ENCODE results near the gene GPATCH2.
"Not testable (repeated sequence)": the region's sequence is repeated elsewhere in the genome, so short reads cannot be mapped to it uniquely, and the experiment has no call there.

The GPATCH2 gene

GRCh38 chr1:217417363-217417762, 213.5 kb downstream of the GPATCH2 start:
- Histone ChIP-seq H3K27me3 (ENCODE audit: insufficient read depth, low read length) (no peaks in the 10 kb centered on the region), H3K4me3 (ENCODE audit: low read depth, low read length) (no peak overlapping the region), H3K79me2 (ENCODE audit: control insufficient read depth, insufficient read depth, low read length, unreplicated experiment) (no peaks in the 10 kb centered on the region), H3K36me3 (ENCODE audit: insufficient read depth, low read length) (no peaks in the 10 kb centered on the region), H3K27ac (ENCODE audit: low read depth, low read length) (no peak overlapping the region), H2AFZ (ENCODE audit: low read length, unreplicated experiment) (no peak overlapping the region), H3K4me1 (ENCODE audit: control insufficient read depth, insufficient read depth, low read length, unreplicated experiment) (no peaks in the 10 kb centered on the region)

GRCh38 chr1:217407534-217408001, 223.3 kb downstream of the GPATCH2 start:
- Histone ChIP-seq H2AFZ (ENCODE audit: low read length, unreplicated experiment) (peak overlapping the region; percentile 32), H3K36me3 (ENCODE audit: insufficient read depth, low read length) (no peaks in the 10 kb centered on the region), H3K27me3 (ENCODE audit: insufficient read depth, low read length) (no peaks in the 10 kb centered on the region), H3K79me2 (ENCODE audit: control insufficient read depth, insufficient read depth, low read length, unreplicated experiment) (no peaks in the 10 kb centered on the region), H3K4me1 (ENCODE audit: control insufficient read depth, insufficient read depth, low read length, unreplicated experiment) (no peaks in the 10 kb centered on the region), H3K27ac (ENCODE audit: low read depth, low read length) (no peak overlapping the region), H3K4me3 (ENCODE audit: low read depth, low read length) (no peak overlapping the region)

GRCh38 chr1:217403026-217403720, 227.7 kb downstream of the GPATCH2 start:
- no peaks in the 10 kb centered on the region for H3K27me3 ChIP-seq (ENCODE audit: insufficient read depth, low read length)
- no peak overlapping the region for H3K4me3 ChIP-seq (ENCODE audit: low read depth, low read length)
- H3K27ac ChIP-seq (ENCODE audit: low read depth, low read length): no peak overlapping the region
- H3K4me1 ChIP-seq (ENCODE audit: control insufficient read depth, insufficient read depth, low read length, unreplicated experiment): no peaks in the 10 kb centered on the region
- H3K36me3 ChIP-seq (ENCODE audit: insufficient read depth, low read length): no peaks in the 10 kb centered on the region
- H3K79me2 ChIP-seq (ENCODE audit: control insufficient read depth, insufficient read depth, low read length, unreplicated experiment): no peaks in the 10 kb centered on the region
- H2AFZ ChIP-seq (ENCODE audit: low read length, unreplicated experiment): no peak overlapping the region

DNA sequence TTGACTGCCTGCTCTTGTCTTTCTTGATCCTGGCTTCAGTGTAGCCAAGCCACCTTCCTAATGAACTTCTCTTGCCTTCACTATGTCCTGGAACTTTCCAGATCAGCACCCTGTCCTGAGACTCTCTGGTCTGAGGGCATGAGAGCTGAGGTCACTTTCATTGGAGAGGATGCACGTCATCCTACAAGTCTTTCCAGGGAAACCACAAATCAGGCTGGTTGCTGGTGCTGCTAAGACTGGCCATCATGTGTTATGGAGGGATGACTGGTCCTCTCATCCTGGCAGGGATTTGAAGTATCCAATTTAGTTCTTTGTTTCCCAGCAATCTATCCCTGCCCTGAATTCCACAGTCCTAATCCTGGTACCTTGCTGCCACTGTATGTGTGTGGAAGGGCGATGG, 228.6 kb downstream of the GPATCH2 start:
- Histone ChIP-seq H3K36me3 (ENCODE audit: insufficient read depth, low read length) (no peaks in the 10 kb centered on the region), H3K4me1 (ENCODE audit: control insufficient read depth, insufficient read depth, low read length, unreplicated experiment) (no peaks in the 10 kb centered on the region), H3K27me3 (ENCODE audit: insufficient read depth, low read length) (no peaks in the 10 kb centered on the region), H3K27ac (ENCODE audit: low read depth, low read length) (no peak overlapping the region), H2AFZ (ENCODE audit: low read length, unreplicated experiment) (no peak overlapping the region), H3K4me3 (ENCODE audit: low read depth, low read length) (no peak overlapping the region), H3K79me2 (ENCODE audit: control insufficient read depth, insufficient read depth, low read length, unreplicated experiment) (no peaks in the 10 kb centered on the region)

- no peaks in the 10 kb centered on the region for H3K79me2 ChIP-seq (ENCODE audit: control insufficient read depth, insufficient read depth, low read length, unreplicated experiment)
- H3K4me3 ChIP-seq (ENCODE audit: low read depth, low read length): no peak overlapping the region
- no peaks in the 10 kb centered on the region for H3K36me3 ChIP-seq (ENCODE audit: insufficient read depth, low read length)
- H3K27ac ChIP-seq (ENCODE audit: low read depth, low read length): no peak overlapping the region
- no peak overlapping the region for H2AFZ ChIP-seq (ENCODE audit: low read length, unreplicated experiment)
- no peaks in the 10 kb centered on the region for H3K4me1 ChIP-seq (ENCODE audit: control insufficient read depth, insufficient read depth, low read length, unreplicated experiment)
- peaks cover 4% of the 10 kb centered on the region; the same call in 1 of the 2 replicates for H3K27me3 ChIP-seq (ENCODE audit: insufficient read depth, low read length)
These were observed 237.0 kb downstream of the GPATCH2 start for GRCh38 chr1:217393896-217394295.

DNA sequence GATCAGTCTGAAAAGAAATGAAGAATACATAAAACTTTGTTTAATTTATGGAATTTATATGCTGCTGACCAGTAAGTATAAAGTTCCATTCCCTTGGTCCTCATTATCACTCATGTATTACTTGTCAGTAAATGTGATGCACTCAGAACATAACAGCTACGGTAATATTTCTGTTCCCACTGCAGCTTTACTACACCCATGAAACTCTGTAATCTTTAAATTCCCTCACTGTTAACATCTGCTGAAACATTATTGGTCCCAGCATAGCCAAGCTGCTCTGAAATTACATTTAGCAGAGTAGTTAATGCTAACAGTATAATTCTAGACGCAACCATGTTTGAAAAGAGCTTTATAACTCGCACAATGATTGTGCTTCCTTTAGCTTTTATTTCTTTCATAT, 238.4 kb downstream of the GPATCH2 start:
- Histone ChIP-seq H3K79me2 (ENCODE audit: control insufficient read depth, insufficient read depth, low read length, unreplicated experiment) (no peaks in the 10 kb centered on the region), H2AFZ (ENCODE audit: low read length, unreplicated experiment) (no peak overlapping the region), H3K36me3 (ENCODE audit: insufficient read depth, low read length) (no peaks in the 10 kb centered on the region), H3K27ac (ENCODE audit: low read depth, low read length) (no peak overlapping the region), H3K4me3 (ENCODE audit: low read depth, low read length) (no peak overlapping the region), H3K4me1 (ENCODE audit: control insufficient read depth, insufficient read depth, low read length, unreplicated experiment) (no peaks in the 10 kb centered on the region), H3K27me3 (ENCODE audit: insufficient read depth, low read length) (peaks cover 4% of the 10 kb centered on the region; the same call in 1 of the 2 replicates)

DNA sequence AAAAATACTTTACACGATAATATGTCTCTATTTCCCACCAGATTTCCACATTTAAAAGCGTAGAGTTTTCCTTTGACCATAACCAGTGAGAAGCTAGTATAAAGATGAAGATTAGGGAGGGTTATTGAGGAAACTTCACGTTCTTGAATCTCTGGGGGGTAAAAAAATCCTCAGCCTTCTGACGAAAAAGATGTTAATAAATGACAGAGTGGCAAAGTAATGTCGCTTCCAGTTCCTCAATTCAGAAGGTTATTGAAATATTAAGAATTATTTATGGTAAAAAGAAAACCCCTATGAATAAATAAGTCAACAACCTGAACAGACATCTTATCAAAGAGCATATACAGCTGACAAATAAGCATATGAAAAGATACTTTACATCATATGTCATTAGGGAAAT, 241.0 kb downstream of the GPATCH2 start:
- H3K79me2 ChIP-seq (ENCODE audit: control insufficient read depth, insufficient read depth, low read length, unreplicated experiment): no peaks in the 10 kb centered on the region
- no peaks in the 10 kb centered on the region for H3K36me3 ChIP-seq (ENCODE audit: insufficient read depth, low read length)
- no peaks in the 10 kb centered on the region for H3K4me1 ChIP-seq (ENCODE audit: control insufficient read depth, insufficient read depth, low read length, unreplicated experiment)
- H3K4me3 ChIP-seq (ENCODE audit: low read depth, low read length): no peak overlapping the region
- peaks cover 4% of the 10 kb centered on the region; the same call in 1 of the 2 replicates for H3K27me3 ChIP-seq (ENCODE audit: insufficient read depth, low read length)
- no peak overlapping the region for H3K27ac ChIP-seq (ENCODE audit: low read depth, low read length)
- no peak overlapping the region for H2AFZ ChIP-seq (ENCODE audit: low read length, unreplicated experiment)

GRCh38 chr1:217388522-217389065, 242.3 kb downstream of the GPATCH2 start:
- H3K27ac ChIP-seq (ENCODE audit: low read depth, low read length): no peak overlapping the region

GRCh38 chr1:217381773-217382172, 249.1 kb downstream of the GPATCH2 start:
- H3K27me3 ChIP-seq (ENCODE audit: insufficient read depth, low read length); H3K27ac ChIP-seq (ENCODE audit: low read depth, low read length); H3K36me3 ChIP-seq (ENCODE audit: insufficient read depth, low read length); H3K4me3 ChIP-seq (ENCODE audit: low read depth, low read length); H2AFZ ChIP-seq (ENCODE audit: low read length, unreplicated experiment); H3K4me1 ChIP-seq (ENCODE audit: control insufficient read depth, insufficient read depth, low read length, unreplicated experiment); H3K79me2 ChIP-seq (ENCODE audit: control insufficient read depth, insufficient read depth, low read length, unreplicated experiment): not testable (repeated sequence)

More at GRCh38 chr1:217388522-217389065, 242.3 kb downstream of the GPATCH2 start:
- H3K79me2 ChIP-seq (ENCODE audit: control insufficient read depth, insufficient read depth, low read length, unreplicated experiment): no peaks in the 10 kb centered on the region
- H3K27me3 ChIP-seq (ENCODE audit: insufficient read depth, low read length): peaks cover 4% of the 10 kb centered on the region; the same call in 1 of the 2 replicates
- no peaks in the 10 kb centered on the region for H3K36me3 ChIP-seq (ENCODE audit: insufficient read depth, low read length)
- no peak overlapping the region for H3K4me3 ChIP-seq (ENCODE audit: low read depth, low read length)
- no peaks in the 10 kb centered on the region for H3K4me1 ChIP-seq (ENCODE audit: control insufficient read depth, insufficient read depth, low read length, unreplicated experiment)
- H2AFZ ChIP-seq (ENCODE audit: low read length, unreplicated experiment): no peak overlapping the region

- H3K36me3 ChIP-seq (ENCODE audit: insufficient read depth, low read length); H2AFZ ChIP-seq (ENCODE audit: low read length, unreplicated experiment); H3K79me2 ChIP-seq (ENCODE audit: control insufficient read depth, insufficient read depth, low read length, unreplicated experiment); H3K27ac ChIP-seq (ENCODE audit: low read depth, low read length); H3K27me3 ChIP-seq (ENCODE audit: insufficient read depth, low read length); H3K4me3 ChIP-seq (ENCODE audit: low read depth, low read length); H3K4me1 ChIP-seq (ENCODE audit: control insufficient read depth, insufficient read depth, low read length, unreplicated experiment): not testable (repeated sequence)
These were observed 251.1 kb downstream of the GPATCH2 start for GRCh38 chr1:217379804-217380203.

DNA sequence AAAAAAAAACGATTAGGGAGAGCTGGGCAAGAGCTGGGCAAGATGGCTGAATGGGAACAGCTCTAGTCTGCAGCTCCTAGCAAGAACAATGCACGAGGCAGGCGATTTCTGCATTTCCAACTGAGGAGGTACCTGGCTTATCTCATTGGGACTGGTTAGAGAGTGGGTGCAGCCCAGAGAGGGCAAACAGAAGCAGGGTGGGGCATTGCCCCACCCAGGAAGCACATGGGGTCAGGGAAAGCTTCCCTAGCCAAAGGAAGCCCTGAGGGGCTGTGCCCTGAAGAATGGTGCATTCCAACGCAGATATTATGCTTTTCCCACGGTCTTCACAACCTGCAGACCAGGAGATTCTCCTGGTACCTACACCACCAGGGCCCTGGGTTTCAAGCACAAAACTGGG, 251.6 kb downstream of the GPATCH2 start:
- Histone ChIP-seq H3K27ac (ENCODE audit: low read depth, low read length) (no peak overlapping the region), H3K27me3 (ENCODE audit: insufficient read depth, low read length) (no peaks in the 10 kb centered on the region), H3K79me2 (ENCODE audit: control insufficient read depth, insufficient read depth, low read length, unreplicated experiment) (no peaks in the 10 kb centered on the region), H3K4me1 (ENCODE audit: control insufficient read depth, insufficient read depth, low read length, unreplicated experiment) (no peaks in the 10 kb centered on the region), H3K4me3 (ENCODE audit: low read depth, low read length) (no peak overlapping the region), H2AFZ (ENCODE audit: low read length, unreplicated experiment) (no peak overlapping the region), H3K36me3 (ENCODE audit: insufficient read depth, low read length) (no peaks in the 10 kb centered on the region)

Data from ACC112 (cell line).